HUDEP-2 (cell line): ENCODE results near the gene TCF12.
"Not testable (repeated sequence)": the region's sequence is repeated elsewhere in the genome, so short reads cannot be mapped to it uniquely, and the experiment has no call there.

Experiments
- DNase-seq, 76 experiments: peaks; one replicate each; lab custom pipeline; 2025; ENCODE audit not compliant: unreplicated experiment in 76 of 76; lab: John Stamatoyannopoulos, UW

The TCF12 gene

DNA sequence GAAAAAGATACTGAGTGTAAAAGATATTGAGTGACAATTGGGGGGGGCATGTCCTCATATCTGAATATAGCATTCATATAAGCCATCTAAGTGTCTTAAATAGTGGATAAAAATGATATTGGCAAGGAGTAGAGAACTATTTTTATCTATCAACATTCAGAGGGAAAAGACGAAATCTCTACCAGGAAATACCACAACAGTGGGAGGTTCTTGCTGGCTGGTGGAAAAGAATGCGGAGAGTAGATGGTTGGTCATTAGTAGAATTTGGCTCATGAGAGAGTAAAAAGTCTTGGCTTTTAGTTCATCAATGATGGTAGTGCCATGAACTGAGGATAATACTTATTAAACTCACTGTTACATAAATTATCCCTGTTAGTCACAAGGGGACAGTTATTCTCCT, 4.8 kb upstream of the TCF12 start:
- DNase-seq: peak in 7 of 76 experiments; percentile 8 to 61 (median 28)

DNA sequence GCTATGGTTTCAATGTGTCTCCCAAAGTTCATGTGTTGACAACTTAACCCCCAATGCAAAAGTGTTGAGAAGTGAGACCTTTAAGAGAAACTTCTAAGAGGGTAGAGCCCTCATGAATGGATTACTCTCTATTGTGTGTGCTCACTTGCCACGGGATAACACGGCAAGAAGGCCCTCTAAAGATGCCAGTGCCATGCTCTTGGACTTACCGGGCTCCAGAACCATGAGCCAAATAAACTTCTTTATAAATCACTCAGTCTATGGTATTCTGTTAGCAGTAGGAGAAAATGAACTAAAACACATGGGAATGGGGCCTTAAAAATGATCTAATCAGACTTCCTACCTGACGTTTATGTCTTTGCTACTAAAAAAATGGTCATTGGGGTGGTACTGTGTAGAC, 2.6 kb upstream of the TCF12 start:
- DNase-seq: no peak

DNA sequence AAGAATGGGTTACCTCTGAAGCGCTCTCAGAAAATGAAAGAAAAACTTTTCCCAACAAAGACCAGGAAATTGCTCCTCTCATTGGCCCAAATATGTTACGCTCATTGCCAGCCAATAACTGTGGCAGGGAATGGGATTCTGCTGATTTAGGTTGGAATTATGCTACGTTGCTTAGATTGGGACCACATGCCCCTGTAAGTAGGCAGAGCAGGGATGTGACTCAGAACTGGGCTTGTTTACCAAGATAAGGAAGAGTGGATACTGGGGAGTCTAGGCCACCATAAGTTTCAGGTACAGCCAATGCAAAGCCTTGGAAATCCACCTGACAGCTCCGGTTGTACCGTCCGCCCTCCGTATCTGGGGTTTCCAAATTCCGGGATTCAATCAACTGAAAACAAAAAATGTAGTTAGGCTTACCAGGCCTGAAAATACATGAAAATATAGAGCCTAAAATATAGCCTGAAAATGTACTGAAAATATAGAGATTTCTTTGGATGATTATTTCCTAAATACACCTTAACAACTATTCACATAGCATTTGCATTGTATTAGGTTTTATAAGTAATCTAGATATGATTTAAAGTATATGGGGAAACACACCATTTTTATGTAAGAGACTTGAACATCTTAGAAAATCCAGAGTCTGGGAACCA, 1.5 kb upstream of the TCF12 start:
- DNase-seq: peak in 7 of 76 experiments; percentile 1 to 22 (median 7)

DNA sequence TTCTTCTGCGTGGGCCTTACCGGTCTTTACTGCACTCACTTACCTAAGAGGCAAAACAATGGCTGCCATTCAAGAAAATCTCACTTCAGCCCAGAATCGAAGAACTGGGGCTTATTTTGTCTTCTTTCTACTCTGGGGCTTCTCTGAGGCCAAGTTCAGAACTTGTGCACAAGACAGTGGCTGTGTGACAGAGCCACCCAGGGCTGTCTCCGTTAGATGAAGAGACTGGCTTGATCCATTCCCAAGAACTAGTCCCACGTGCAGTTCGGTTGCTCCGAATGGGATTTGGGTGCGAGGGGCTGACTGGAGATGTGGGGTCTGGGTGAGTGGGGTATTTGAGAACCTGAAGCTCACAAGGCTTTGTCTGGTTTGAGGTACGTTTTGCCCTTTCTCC, 795 bp upstream of the TCF12 start:
- DNase-seq: peak in 12 of 76 experiments; percentile 20 to 61 (median 38)

DNA sequence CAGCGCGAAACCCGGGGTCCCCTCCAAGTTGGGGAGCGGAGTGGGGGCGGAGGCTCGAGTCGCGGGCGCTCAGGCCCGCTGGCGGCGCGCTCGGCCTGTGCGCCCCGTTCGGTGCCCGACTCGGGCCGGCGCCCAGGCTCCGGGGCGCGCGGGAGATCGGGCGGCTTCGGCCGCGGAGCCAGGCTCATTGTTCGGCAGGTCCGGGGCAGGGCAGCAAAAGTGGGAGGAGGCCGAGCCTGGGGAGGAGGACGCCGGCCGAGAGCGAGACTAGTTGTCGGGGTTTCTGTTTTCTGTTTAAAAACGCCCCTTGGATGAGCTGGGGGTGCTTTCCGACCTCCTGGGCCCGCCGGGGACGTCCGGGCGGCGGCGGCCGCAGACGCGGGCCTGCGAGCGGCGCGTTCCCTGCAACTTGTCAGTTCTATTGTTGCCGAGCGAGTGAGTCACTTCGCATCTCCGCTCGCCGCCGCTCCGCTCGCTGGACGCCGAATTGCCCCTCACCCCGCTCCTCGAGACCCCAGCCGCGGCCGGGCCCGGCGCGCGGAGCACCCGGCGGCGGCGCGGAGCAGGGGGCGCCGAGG, 676 bp downstream of the TCF12 start:
- peak in 36 of 76 experiments; percentile 6 to 65 (median 35) for DNase-seq

DNA sequence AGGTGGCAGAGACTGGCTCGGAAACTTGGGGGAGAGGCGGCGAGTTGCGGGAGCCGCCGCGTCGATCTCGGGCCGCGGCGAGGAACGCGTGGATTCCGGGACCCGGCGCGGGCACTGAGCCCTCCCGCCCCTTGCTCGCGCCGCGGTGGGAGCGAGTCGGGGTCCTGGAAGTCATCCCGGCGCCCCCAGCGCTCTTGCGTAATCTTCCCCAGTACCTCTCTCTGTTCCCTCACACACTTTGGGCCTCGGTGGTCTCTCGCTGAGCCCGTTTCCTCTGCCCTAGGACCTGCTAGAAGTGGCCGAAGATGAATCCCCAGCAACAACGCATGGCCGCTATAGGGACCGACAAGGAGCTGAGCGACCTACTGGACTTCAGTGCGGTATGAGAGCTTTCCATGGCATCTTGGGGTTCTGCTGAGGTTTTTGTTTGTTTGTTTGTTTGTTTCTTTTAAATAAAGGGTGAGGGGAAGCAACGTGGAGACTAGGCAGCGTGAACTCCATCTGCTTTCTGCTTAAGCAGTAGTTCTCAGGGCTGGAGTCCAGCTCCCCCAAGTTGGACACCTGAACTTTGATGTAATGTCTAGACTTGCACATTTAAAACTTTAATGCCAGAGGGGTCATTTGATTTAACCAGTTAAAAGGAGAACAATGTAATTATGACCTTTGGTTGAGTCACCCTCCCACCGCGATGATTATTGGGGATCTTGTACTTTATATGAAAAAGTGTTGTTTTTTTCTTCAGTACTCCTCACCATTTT, 1.3 kb downstream of the TCF12 start:
- peak in 31 of 76 experiments; percentile 4 to 47 (median 24) for DNase-seq

DNA sequence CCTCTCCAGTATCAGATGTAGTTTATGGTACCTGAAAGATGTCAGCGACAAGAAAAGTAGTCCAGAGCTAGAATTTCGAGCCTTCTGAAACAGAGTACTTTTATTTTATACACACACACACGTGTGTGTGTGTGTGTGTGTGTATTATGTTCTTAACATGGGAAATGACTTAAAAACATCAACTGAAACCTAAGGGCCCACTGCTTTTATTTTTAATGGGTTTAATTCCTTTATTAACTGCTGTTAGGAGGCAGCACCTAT, 1.9 kb downstream of the TCF12 start:
- peak in 3 of 76 experiments; percentile 19 to 44 (median 19) for DNase-seq

DNA sequence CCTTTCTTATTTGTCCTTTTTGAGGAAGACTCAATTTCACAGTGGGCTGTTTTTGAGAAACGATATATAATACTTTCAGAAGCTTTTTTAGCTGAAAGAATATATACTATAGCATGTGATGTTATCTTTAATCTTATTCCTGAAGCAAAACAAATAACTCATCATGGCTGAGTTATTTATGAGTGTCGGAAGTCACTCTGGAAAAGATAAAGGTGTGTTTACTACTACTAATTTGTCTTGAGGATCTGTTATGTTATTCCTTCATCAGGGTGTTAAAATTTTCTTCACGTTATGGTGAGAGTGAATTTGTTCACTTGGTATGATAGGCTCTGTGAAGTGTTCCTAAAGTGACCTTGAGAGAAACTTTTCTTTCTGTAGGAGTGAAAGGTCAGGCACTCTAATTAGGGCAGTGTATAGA, 4.7 kb downstream of the TCF12 start:
- DNase-seq: no peak

DNA sequence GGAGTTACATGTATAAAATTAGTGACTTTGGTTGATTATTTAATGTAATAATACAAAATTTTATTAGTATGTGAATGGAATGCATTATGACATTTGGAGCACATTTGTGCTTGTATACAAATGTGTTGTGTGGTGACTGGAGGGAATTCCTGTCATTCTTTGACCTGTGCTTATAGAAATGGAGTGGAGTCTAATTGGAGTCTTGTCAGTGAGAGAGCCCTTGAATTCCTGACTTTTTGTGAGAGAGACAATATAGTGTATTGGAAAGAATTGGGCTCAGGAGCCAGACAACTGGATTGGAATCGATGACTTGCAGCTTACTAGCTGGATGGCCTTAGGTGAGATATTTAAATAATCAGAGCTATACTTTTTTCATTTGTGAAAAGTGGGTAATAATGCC, 9.4 kb downstream of the TCF12 start:
- no peak for DNase-seq

DNA sequence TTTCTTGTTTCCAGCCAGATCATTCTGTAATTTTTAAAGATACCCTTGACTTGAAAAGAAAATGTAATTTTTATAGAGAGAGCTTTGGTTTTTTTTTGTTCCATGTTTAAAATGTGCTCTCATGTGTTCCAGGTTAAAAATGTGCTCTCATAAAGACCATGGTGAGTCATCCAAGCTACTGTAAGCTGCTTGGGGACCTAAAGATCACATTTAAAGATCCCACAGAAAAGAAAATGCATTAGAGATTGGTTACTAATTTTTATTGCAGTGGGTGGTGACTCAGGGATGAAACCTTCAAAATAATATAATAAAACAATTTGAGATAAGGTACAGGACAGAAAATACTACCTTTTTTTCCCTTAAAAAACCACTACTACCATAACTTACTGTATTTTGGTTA, 11.0 kb downstream of the TCF12 start:
- peak in 2 of 76 experiments; percentile 6 to 12 for DNase-seq

DNA sequence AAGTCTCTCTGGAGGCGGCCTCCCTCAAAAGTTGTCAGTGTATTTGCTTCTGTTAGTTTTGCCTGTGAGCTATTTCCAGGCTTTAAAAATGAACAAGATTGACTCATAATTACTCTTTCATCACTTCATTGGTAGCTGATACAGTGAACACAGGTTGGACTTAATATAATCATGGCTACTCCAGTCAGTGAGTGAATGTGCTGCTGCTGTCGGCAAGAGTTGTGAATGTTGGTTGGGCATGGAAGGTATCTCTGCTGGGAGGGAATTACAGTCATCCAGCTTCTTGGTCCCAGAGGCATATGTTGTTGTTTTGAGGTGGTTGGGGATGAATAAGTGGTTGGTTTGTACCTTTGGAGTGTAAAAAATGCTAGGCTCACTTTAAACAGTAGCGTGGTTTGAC, 11.5 kb downstream of the TCF12 start:
- DNase-seq: no peak

DNA sequence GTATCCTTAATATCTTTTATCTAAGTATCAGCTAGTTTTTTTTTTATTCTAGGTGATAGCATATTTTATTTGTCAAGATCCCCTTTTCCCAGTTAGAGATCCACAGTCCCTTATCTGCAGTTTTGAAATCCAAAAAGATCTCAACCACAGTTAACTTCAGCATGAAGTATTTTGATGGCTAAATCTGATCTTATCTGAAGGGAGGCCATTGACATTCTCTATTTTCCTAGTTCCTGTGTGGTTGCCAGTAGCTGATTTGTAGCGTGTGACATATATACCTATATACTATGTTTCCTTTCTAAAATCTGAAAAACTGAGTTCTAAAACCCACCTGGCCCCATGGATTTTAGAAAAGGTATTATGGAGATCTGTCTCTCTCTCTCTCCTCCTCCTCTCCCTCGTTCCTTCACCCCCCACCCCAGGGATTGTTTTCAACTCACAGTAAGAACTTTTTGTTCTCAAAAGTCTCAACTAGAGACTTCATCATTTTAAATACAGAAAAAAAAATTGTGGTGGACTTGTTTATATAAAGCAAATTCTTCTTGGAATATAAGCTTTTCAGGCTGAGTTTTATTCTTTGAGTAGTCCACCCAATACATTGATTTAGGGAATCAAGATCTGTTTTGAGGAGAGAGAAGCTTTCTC, 12.3 kb downstream of the TCF12 start:
- DNase-seq: no peak

DNA sequence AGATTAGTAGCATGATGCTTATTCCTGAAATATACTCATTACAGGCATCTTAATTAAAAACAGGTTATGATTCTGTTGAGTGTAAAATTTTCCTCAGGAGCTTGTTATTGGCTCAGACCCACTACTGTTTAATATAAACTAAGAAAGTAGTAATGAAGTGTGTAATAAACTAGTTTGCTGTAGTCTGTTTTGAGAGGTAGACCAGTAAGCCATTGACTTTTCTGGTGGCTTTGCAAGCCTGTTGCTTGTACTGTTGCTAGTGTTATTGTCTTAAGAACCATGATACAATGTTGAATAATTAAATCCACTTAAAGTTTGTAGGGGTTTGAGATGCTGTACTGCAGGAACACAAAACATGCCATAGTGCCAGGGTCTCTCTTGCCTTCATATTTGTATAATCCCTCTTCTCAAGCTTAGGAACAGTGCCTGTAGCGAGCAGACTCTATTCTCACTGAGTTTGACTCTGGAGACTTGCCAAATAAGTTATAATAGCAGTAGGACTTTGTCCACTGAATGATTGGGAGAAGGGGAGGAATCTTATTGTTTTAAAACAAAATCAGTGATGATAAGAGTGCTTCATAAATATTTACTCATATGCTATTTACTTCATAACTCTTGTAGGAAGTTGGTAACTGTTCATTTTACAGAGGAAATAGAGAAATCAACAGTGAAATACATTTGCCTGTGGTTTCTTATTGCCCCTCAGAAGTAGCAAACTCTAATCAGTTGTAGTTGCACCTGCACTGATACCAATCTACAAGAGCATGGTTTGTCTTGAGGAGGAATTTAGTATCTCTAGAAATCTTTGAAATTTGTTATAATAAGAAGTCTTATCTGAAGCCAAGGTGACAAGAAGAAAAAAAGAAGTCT, 13.4 kb downstream of the TCF12 start:
- peak in 1 of 76 experiments; percentile 1 for DNase-seq

DNA sequence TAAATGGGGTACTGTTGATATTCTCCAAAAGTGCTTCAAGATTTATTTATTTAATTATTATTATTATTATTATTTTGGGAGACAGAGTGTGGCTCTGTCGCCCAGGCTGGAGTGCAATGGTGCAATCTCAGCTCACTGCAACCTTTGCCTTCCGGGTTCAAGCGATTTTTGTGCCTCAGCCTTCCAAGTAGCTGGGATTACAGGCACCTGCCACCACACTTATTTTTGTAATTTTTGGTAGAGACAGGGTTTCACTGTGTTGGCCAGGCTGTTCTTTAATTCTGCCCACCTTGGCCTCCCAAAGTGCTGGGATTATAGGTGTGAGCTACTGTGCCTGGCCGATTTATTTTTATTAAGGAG, 14.0 kb downstream of the TCF12 start:
- not testable (repeated sequence) for DNase-seq

DNA sequence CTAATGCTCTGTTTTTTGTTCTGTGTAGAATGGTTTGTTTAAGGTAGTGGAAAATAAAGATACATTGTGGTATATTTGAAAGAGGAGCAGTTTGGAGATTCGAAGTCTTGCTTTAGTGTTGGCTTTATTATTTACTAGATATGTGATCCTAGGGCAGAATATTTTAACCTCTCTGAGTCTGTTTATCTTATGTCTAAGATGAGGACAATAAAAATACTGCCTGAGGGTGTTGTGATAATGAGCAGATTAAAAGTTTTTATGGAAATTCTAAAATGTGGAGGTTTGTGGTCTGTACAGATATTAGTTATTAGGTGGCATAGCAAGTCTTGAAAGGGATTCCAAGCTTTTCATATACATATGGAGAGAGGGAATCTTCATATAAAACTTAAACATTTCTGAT, 15.0 kb downstream of the TCF12 start:
- no peak for DNase-seq

DNA sequence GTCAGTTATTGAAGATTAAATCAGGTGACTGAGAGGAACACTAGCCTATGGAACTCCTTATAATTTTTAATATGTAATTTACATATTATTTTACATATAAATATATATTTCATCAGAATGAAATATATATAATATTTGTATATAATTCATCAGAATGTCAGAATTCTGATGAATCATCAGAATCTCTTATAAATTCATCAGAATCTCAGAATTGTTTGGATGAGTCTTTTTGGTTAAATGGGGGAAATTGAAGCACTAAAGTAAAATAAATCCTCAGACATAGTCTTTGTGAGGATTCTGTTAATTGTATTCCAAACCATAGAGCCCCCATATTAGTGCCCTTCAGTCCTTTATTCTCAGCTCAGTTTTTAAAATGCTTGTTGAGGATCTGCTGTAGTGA, 15.4 kb downstream of the TCF12 start:
- DNase-seq: no peak

DNA sequence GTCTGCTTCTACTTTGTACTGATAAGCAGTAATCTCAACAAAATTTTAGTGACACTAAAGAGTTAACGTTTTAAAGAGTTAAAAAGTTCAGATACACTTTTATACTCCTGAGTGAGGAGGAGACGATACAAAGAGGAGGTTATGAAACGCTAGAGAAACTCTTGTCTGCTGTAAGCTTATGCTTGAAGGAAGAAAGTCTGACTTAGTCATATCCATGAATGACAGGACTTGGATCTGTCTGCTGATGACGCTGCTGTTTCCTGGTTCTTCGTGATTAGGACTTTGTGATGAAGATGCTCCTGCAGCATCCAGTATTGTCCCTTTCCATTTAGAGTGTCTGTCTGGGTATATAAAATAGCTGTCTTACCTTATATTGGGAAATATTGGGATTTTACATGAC, 15.8 kb downstream of the TCF12 start:
- DNase-seq: no peak

DNA sequence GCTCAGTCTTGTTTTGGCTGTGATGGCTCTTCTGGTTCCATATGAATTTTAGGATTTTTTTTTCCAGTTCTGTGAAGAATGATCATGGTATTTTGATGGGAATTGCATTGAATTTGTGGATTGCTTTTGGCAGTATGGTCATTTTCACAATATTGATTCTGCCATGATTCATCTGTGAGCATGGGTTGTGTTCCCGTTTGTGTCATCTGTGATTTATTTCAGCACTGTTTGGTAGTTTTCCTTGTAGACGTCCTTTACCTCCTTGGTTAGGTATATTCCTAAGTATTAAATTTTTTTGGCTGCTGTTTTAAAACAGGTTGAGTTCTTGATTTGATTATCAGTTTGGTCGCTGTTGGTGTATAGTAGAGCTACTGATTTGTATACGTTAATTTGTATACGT, 18.5 kb downstream of the TCF12 start:
- DNase-seq: no peak

DNA sequence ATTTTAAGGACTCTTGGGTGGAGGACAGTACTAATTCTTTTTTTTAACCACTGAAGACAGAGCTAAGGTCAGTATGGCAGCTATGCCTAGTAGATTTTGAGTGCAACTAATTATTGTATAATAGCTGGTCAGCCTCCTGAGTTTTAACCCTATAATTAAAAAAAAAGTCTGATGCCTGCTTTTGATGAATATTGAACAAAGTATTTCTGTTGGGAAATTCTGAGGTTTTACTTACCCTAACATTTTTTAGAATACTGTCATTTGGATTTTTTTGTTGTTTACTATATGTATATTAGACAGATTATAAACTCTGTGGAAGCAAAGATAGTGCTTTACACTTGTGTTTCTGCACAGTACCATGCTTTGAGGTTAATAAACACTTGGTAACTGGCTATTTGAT, 20.8 kb downstream of the TCF12 start:
- no peak for DNase-seq

DNA sequence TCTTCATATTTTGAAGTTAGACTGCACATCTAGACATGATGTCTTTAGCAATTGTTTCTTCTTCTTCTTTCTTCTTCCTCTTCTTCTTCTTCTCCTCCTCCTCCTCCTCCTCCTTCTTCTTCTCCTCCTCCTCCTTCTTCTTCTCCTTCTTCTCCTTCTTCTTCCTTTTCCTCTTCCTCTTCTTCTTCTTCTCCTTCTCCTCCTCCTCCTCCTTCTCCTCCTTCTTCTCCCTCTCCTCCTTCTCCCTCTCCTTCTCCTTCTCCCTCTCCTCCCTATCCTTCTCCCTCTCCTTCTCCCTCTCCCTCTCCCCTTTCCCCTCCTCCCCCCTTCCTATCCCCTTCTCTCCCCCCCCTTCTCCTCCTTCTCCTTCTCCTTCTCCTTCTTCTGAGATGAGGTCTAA, 21.9 kb downstream of the TCF12 start:
- DNase-seq: no peak

DNA sequence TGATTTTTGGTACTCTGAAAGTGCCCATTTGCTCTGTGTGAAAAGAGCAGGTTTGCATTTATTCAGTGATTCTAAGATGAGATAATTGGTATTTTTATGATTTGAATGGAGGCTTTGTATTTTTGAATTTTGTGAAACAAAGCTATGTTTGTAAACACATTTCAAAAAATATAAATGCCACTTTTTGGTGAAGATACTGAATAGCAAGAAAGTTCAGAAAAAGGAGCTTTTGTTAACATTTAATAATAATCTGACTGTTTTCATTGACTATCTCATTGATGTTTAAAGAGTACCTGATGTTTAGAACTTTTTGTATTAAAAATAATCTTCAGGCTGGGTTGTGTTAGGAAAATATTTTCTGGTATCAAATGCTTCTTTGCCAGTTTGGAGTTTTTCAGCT, 23.7 kb downstream of the TCF12 start:
- DNase-seq: no peak
